GM18867 (cell line): Measurements from ENCODE around the gene SOD1.
"Not testable (repeated sequence)": the region's sequence is repeated elsewhere in the genome, so short reads cannot be mapped to it uniquely, and the experiment has no call there.

Experiments used
- ATAC-seq: cut with Tn5 transposase; IDR thresholded peaks from one replicate; pipeline ENCODE4 v1.9.1; 2021; ENCODE audit warnings: mild to moderate bottlenecking, moderate library complexity; ENCODE audit not compliant: unreplicated experiment

Gene SOD1

GRCh38 chr21:31659536-31660258 lies at the start of gene SOD1:
SOD1 (plus strand) TSS chr21:31659693; CDS start chr21:31659770, 77 bp downstream.
- peak; percentile 95 for ATAC-seq

- no peak for ATAC-seq
These were observed 48.0 kb upstream of the SOD1 start for GRCh38 chr21:31611445-31611844.

- no peak for ATAC-seq
These were observed 46.4 kb upstream of the SOD1 start for GRCh38 chr21:31612894-31613785.

- ATAC-seq: no peak
These were observed 44.8 kb upstream of the SOD1 start for GRCh38 chr21:31614705-31615104.

- no peak for ATAC-seq
These were observed 43.3 kb upstream of the SOD1 start for GRCh38 chr21:31616216-31616615.

GRCh38 chr21:31618696-31619430 lies 40.6 kb upstream of the SOD1 start:
- no peak for ATAC-seq

GRCh38 chr21:31622397-31622796 lies 37.1 kb upstream of the SOD1 start:
- no peak for ATAC-seq

- no peak for ATAC-seq
These were observed 35.8 kb upstream of the SOD1 start for GRCh38 chr21:31623664-31624063.

GRCh38 chr21:31624181-31624580 lies 35.3 kb upstream of the SOD1 start:
- ATAC-seq: no peak

- ATAC-seq: no peak
These were observed 34.5 kb upstream of the SOD1 start for GRCh38 chr21:31624961-31625491.

- ATAC-seq: no peak
These were observed 29.4 kb upstream of the SOD1 start for GRCh38 chr21:31629972-31630711.

- not testable (repeated sequence) for ATAC-seq
These were observed 27.6 kb upstream of the SOD1 start for GRCh38 chr21:31631881-31632280.

GRCh38 chr21:31634993-31635392 lies 24.5 kb upstream of the SOD1 start:
- ATAC-seq: no peak

GRCh38 chr21:31636874-31637273 lies 22.6 kb upstream of the SOD1 start:
- ATAC-seq: no peak

GRCh38 chr21:31641416-31641922 lies 18.0 kb upstream of the SOD1 start:
- no peak for ATAC-seq

GRCh38 chr21:31644643-31645042 lies 14.8 kb upstream of the SOD1 start:
- ATAC-seq: no peak

- ATAC-seq: peak; percentile 74
These were observed 11.8 kb upstream of the SOD1 start for GRCh38 chr21:31647650-31648049.

- ATAC-seq: no peak
These were observed 8.6 kb upstream of the SOD1 start for GRCh38 chr21:31650930-31651329.

- not testable (repeated sequence) for ATAC-seq
These were observed 8.0 kb upstream of the SOD1 start for GRCh38 chr21:31651491-31651890.

- ATAC-seq: no peak
These were observed 5.2 kb upstream of the SOD1 start for GRCh38 chr21:31654340-31654739.
